C1 segment of cervical spinal cord (tissue), 14 donors: Measurements from ENCODE around the gene INTS2.
"Not testable (repeated sequence)": the region's sequence is repeated elsewhere in the genome, so short reads cannot be mapped to it uniquely, and the experiment has no call there.

ENCODE experiments used
- DNase-seq, 14 donors: peaks; one replicate each; lab custom pipeline; 2025; lab: John Stamatoyannopoulos, UW

INTS2 gene

DNA sequence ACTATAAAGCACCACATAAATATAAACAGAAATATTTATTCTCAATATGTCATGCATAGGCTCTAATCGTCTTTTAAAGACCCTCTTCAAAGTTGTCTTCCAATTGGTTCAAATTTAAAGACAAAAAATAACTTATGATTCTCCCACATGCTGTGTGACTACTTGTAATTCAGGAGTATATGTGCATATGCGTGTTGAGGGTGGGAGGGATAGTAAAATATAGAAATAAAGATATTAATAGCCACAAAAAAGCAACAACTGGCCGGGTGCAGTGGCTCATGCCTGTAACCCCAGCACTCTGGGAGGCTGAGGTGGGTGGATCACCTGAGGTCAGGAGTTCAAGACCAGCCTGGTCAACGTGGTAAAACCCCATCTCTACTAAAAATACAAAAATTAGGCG, 33.5 kb downstream of the INTS2 start:
- DNase-seq = not testable (repeated sequence)

DNA sequence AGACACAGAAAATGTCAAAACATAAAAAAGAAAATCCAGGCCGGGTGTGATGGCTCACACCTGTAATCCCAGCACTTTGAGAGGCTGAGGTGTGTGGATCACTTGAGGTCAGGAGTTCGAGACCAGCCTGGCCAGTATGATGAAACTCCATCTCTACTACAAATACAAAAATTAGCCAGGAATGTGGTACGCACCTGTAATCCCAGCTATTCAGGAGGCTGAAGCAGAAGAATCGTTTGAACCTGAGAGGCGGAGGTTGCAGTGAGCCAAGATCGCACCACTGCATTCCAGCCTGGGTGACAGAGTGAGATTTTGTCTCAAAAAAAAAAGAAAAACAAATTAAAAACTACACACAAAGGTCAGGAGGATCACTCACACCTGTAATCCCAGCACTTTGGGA, 40.0 kb downstream of the INTS2 start:
- not testable (repeated sequence) for DNase-seq

DNA sequence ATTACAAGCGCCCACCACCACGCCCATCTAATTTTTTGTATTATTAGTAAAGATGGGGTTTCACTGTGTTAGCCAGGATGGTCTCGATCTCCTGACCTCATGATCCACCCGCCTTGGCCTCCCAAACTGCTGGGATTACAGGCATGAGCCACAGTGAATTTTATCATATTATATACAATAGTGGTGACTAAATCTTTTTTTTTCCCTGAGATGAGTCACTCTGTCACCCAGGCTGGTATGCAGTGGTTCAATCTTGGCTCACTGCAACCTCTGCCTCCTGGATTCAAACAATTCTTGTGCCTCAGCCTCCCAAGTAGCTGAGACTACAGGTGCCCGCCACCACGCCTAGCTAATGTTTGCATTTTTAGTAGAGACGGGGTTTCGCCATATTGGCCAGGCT, 41.9 kb downstream of the INTS2 start:
- DNase-seq = not testable (repeated sequence)

GRCh38 chr17:61884864-61885263, 42.9 kb downstream of the INTS2 start:
- DNase-seq = no peak

DNA sequence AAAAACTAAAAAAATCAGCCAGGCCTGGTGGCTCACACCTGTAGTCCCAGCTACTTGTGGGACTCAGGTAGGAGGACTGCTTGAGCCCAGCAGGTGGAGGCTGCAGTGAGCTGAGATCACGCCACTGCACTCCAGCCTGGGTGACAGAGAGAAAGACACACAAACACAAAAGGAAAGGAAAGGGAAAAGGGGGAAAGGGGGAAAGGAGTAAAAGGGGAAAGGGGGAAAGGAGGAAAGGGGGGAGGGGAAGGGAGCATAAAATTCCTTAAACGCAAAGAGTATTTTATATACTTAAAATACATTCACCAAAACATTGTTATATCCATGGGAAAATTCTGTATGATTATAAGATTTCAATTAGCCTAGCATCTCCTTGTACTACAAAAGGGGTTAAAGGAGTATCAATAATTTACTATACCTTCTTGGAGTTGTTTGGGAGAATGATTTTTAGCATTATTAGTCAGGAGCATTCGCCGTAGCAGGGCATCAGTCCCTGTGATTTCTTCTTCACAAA, 47.1 kb downstream of the INTS2 start:
- no peak for DNase-seq

GRCh38 chr17:61878984-61879612, 48.7 kb downstream of the INTS2 start:
- DNase-seq = no peak

DNA sequence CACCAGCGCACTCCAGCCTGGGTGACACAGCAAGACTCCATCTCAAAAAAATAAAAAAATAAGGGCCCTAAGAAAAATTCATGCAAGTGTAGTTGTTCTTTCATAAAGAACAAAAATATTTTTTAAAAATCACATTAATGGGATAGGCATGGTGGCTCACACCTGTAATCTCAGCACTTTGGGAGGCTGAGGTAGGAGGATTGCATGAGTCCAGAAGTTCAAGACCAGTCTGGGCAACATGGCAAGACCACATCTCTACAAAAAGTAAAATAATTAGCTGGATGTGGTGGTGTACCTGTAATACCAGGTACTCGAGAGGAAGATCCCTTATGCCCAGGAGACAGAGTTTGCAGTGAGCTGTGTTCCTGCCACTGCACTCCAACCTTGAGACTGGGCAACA, 49.3 kb downstream of the INTS2 start:
- DNase-seq = no peak

DNA sequence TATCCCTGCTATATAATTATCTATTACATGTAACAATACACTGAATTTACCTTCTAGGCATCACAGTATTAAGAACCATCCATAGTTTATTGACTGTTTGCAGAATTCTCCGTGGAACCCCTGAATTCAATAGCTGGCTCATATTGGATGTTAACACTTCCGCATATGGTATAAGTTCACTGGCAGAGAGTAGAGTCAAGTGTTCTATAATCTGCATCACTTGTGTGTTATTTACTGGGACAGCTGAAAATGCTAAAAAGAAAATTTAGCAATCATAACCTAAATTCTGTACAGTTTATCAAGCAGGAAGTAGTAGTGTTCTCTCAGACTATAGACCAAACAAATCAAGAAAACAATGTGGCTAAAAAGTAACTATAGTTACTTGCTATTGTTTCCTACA, 49.9 kb downstream of the INTS2 start:
- DNase-seq = no peak

- DNase-seq = no peak
Measured at GRCh38 chr17:61875804-61876203, 52.0 kb downstream of the INTS2 start.

DNA sequence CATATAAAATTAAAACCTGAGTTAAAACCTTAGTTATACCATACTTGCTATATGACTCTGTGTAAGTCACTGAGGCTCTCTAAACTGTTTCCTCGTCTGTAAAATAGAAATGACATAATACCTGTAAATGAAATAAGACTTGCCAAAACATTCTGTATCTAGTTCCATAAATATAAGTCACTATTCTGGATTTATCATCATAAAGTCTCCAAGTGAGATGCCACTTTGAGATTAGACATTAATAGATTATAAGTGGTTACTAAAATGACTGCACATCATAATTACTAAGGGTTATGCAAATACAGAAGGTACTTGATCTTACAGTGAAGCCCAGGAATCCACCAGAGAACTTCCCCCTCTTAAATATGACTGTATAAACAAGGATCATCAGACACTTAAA, 52.5 kb downstream of the INTS2 start:
- no peak for DNase-seq

DNA sequence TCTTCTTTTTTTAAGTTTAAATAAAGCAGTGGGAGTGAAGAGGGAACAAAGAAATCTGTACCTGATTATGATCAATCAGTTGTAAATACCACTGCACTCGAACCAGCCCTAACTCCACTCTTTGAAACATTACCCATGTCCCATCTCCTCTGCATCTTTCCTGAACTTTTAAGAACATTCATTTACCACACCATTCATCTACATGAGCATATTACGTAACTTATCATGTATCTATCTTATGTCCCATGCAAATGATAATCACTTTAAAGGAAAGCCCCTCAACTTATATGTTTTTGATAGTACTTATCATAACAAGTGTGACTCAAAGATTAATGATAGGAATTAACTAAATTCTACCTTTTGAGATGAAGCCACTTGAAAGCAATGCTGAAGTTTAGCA, 53.7 kb downstream of the INTS2 start:
- no peak for DNase-seq

- no peak for DNase-seq
Measured at GRCh38 chr17:61872099-61872498, 55.7 kb downstream of the INTS2 start.

DNA sequence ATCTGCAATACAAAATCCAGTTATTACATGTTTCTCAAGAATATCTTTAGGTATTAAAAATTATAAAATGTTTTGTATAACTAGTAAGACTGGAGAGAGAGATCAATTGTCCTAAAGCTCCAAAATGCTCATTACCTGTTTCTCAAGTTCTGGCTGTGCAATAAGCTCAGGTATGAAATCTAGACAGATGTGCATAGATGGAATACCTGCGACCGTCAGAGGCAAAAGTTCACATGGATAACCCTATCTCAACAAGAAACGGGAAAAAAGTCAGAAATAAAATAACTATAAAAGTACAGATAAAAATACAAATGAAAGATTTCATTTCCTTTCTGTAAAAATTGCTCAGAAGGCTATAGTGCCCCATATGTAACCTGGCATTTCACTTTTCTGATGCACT, 58.6 kb downstream of the INTS2 start:
- DNase-seq = no peak

- no peak for DNase-seq
Measured at GRCh38 chr17:61868074-61868473, 59.7 kb downstream of the INTS2 start.

- no peak for DNase-seq
Measured at GRCh38 chr17:61867033-61867432, 60.7 kb downstream of the INTS2 start.

- DNase-seq = peak in 1 of 14 donors; percentile 45
Measured at GRCh38 chr17:61863801-61864126, 64.0 kb downstream of the INTS2 start.

DNA sequence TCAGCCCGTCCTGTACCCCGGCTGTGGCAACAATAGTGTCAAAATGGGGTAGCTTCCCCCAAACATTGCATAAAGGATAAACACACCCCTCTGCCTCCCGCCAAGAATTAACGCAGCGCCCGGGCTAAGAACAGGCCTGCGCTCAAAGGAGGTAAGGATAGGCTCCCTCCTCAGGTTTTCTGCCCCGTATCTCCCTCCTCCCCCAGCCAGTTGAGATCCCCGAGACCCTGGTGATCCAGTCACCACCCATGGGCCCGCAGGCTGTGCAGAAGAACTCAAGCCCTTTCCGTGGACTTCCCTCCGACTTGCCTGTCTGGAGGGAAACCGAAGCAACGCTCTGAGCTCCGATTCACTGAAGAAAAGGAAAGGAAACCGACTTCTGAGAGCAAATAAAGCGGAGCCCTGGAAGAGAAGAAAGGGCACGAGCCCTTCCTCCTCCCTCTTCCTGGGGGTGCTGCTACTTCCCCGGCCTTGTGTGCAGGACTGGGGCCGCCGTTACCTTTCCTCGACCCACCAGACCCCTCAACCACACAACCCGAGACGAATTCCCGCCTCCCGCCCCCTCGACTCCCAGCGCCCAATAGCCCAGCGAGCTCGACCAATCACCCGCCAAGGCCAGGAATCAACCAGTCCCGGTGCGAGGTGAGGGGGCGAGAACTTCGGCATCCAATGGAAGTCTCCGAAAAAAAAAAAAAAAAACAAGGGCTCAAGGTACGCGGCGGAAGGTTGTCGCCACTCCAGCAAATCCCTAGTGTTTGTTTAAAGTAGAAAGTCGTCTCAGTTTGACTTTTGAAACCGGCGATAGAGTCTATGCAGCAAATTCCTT, 64.6 kb downstream of the INTS2 start, which contains the start of gene BRIP1:
TSS of gene BRIP1 (minus strand) at position 554 of the 826 bp plus-strand sequence. CDS start 1,989 bp downstream, outside the sequence.
- peak in 13 of 14 donors; percentile 35 to 80 (median 70) for DNase-seq

GRCh38 chr17:61862105-61862574, 65.6 kb downstream of the INTS2 start:
- DNase-seq = no peak

GRCh38 chr17:61860397-61860796, 67.4 kb downstream of the INTS2 start:
- not testable (repeated sequence) for DNase-seq

- DNase-seq = no peak
Measured at GRCh38 chr17:61856035-61856434, 71.7 kb downstream of the INTS2 start.

DNA sequence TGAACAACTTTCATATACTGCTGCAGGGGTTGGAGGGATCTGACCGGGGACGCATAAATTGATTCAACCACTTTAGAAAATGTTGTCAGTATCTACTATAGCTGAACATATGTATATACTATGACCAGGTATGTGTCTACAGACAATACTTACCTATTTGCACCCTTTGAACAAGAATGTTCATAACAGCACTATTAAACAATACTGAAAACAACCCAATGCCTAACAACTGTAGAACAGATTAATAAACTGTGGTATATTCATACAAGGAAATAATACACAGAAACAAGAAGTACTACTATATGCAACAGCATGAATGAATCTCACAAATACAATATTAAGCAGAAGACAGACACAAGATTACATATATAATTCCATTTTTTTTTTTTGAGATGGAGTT, 74.9 kb downstream of the INTS2 start:
- no peak for DNase-seq

DNA sequence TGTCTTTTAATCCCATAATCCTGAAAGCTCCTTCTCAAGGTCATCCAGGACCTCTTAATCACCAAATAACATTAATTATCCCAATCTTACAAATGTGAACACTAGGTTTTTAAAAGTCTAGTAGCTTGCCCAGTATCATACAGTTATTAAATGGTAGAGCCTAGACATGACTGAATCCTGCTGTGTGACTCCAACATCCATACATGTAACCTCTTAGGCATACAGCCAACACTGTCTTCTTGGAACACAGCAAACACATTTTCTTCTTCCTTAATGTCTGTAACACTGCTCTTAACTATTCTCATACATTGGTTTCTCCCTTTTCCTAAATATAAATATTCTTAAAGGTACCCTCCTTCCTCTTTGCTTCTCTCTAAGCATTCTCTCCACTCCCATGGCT, 78.1 kb downstream of the INTS2 start:
- no peak for DNase-seq

GRCh38 chr17:61848896-61849295, 78.9 kb downstream of the INTS2 start:
- DNase-seq = no peak
